Ishikawa (cell line): ENCODE data around the gene ACSL3.

Source experiments
- CEBPB ChIP-seq: IDR thresholded peaks from 2 replicates; pipeline ENCODE4 v1.6.1; 2012
- CREB1 ChIP-seq: IDR thresholded peaks from 2 replicates; pipeline ENCODE4 v1.6.1; 2012; ENCODE audit warnings: low read depth
- YY1 ChIP-seq: IDR thresholded peaks from 2 replicates; pipeline ENCODE4 v1.6.1; 2012; ENCODE audit warnings: low read depth

DNA sequence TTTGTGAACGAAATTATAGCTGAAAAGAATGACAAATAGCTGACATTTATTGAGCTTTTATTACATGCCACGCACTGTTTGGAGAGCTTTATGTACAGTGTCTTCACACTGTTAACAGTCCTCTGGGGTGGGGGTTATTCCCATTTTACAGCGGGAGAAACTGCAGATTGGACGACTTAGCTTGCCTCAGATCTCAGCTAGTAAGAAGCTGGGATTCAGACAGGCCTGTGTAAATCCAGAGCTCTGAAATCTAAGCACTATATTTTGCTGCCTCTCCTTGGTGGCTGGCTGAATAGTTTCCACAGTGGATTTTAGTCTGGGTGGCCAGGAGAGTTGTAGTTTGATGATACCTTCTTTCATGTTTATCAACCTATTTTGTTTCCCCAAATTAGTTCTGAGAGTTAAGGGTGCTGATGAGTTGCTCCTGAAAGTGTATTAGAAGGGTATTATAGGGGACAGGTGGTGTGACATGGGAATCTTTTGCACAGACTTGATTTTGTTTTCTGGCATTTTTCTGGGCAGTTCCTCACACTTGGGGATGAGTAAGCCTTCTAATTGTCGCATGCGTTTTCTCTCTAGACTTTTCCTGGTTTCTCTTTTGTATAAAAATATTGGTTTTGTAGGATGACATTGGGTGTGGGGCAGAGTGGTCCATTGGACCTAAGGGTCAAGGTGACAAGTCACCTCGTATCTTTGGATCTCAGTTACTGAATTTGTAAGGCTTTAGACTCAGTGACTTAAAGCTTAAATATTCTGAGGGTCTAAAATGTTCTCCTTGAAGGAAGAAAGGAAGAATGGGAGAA lies 1.5 kb downstream of the ACSL3 start:
- TF ChIP-seq YY1: no peak
- TF ChIP-seq CREB1: no peak
- no peak for TF ChIP-seq CEBPB
